HG03571 (cell line): Measurements from ENCODE around the gene EFHD2.
"Not testable (repeated sequence)": the region's sequence is repeated elsewhere in the genome, so short reads cannot be mapped to it uniquely, and the experiment has no call there.

Source experiments
- ATAC-seq: cut with Tn5 transposase; IDR thresholded peaks from one replicate; pipeline ENCODE4 v1.9.1; 2021; ENCODE audit not compliant: unreplicated experiment

The EFHD2 gene

GRCh38 chr1:15409388-15410222, at the start of gene EFHD2:
Gene EFHD2, plus strand, starts transcription at chr1:15409888. Its CDS starts 84 bp downstream, at chr1:15409972.
- peak; percentile 69 for ATAC-seq

- no peak for ATAC-seq
Observed at GRCh38 chr1:15360700-15361099, 49.0 kb upstream of the EFHD2 start.

GRCh38 chr1:15362096-15362736, 47.5 kb upstream of the EFHD2 start:
- no peak for ATAC-seq

- no peak for ATAC-seq
Observed at GRCh38 chr1:15362737-15363128, 47.0 kb upstream of the EFHD2 start.

- no peak for ATAC-seq
Observed at GRCh38 chr1:15364740-15365139, 44.9 kb upstream of the EFHD2 start.

- no peak for ATAC-seq
Observed at GRCh38 chr1:15368888-15369287, 40.8 kb upstream of the EFHD2 start.

GRCh38 chr1:15370268-15370667, 39.4 kb upstream of the EFHD2 start:
- no peak for ATAC-seq

- no peak for ATAC-seq
Observed at GRCh38 chr1:15370781-15371520, 38.7 kb upstream of the EFHD2 start.

- ATAC-seq, result no peak
Observed at GRCh38 chr1:15371610-15372545, 37.8 kb upstream of the EFHD2 start.

GRCh38 chr1:15378729-15379128, 31.0 kb upstream of the EFHD2 start:
- no peak for ATAC-seq

- ATAC-seq, result not testable (repeated sequence)
Observed at GRCh38 chr1:15379151-15379550, 30.5 kb upstream of the EFHD2 start.

- ATAC-seq, result no peak
Observed at GRCh38 chr1:15380601-15381508, 28.8 kb upstream of the EFHD2 start.

GRCh38 chr1:15381805-15382204, 27.9 kb upstream of the EFHD2 start:
- no peak for ATAC-seq

- ATAC-seq, result no peak
Observed at GRCh38 chr1:15382601-15383518, 26.8 kb upstream of the EFHD2 start.

- no peak for ATAC-seq
Observed at GRCh38 chr1:15383810-15384209, 25.9 kb upstream of the EFHD2 start.

GRCh38 chr1:15384301-15384901, 25.3 kb upstream of the EFHD2 start:
- no peak for ATAC-seq

- ATAC-seq, result no peak
Observed at GRCh38 chr1:15385420-15385819, 24.3 kb upstream of the EFHD2 start.

- ATAC-seq, result no peak
Observed at GRCh38 chr1:15386164-15386749, 23.4 kb upstream of the EFHD2 start.
